Esophagus squamous epithelium (tissue), 5 donors: ENCODE results near the gene WDR49. TPM values are rescaled to one million over a fixed set of nuclear protein-coding genes. Genes with fewer than 3 reads are reported as not detected.

Experiments used
- DNase-seq: peaks from one replicate; lab custom pipeline; 2025; lab: John Stamatoyannopoulos, UW
- H3K27ac ChIP-seq, 4 donors: fragments of 200-600 bp; sonication (generic); one replicate each; pipeline ENCODE4 v1.5.1; 2016 to 2019; ENCODE audit warnings: mild to moderate bottlenecking in 1 of 4
- H3K27me3 ChIP-seq, 4 donors: fragments of 200-600 bp; sonication (generic); 1 replicate in 3 of 4; 2 replicates in 1 of 4; pipeline versions ENCODE4 v1.5.1 to v1.6.0; 2017 to 2021; ENCODE audit warnings: antibody characterized with exemption in 1 of 4
- H3K36me3 ChIP-seq, 3 donors: fragments of 200-600 bp; sonication (generic); one replicate each; pipeline ENCODE4 v1.5.1; 2016 to 2019
- H3K4me1 ChIP-seq, 3 donors: fragments of 200-600 bp; sonication (generic); one replicate each; pipeline ENCODE4 v1.5.1; 2017 to 2019
- H3K4me3 ChIP-seq, 4 donors: fragments of 200-600 bp; sonication (generic); 1 replicate in 3 of 4; 2 replicates in 1 of 4; pipeline ENCODE4 v1.5.1; 2016 to 2019; ENCODE audit warnings: mild to moderate bottlenecking in 2 of 4, moderate library complexity in 1 of 4
- H3K9me3 ChIP-seq, 3 donors: fragments of 200-600 bp; sonication (generic); one replicate each; pipeline ENCODE4 v1.5.1; 2016 to 2019
- POLR2A ChIP-seq, 4 donors: fragments of 450-650 bp; IDR thresholded peaks; one replicate each; pipeline ENCODE4 v1.6.1; 2017; ENCODE audit warnings: antibody characterized with exemption in 4 of 4, mild to moderate bottlenecking in 4 of 4, moderate library complexity in 3 of 4
- WGBS, 2 donors: methylation state at CpG; one replicate each; pipeline ENCODE4 v1.1.5; 2018; 5-methylcytosine and 5-hydroxymethylcytosine counted together
- intact Hi-C: fragments of 100-400 bp; cut with DNase I; formaldehyde crosslinking; loops from one replicate; pipeline ENCODE4 v1.15.0; 2022
- total RNA-seq, 4 donors: library from RNA; depleted of rRNA; stranded (reverse); fragments of >200 nt; gene quantifications; one replicate each; pipeline ENCODE4 v1.1.0, GENCODE V29; 2016
- TF ChIP-seq, protein P1 (sequence below), 6 experiments: fragments of 450-650 bp in 4 of 6; fragments of 200-600 bp in 2 of 6; sonication (generic) in 2 of 6; IDR thresholded peaks; one replicate each; pipeline ENCODE4 v1.5.1; 2016 to 2019; ENCODE audit warnings: antibody characterized with exemption in 6 of 6, mild to moderate bottlenecking in 4 of 6, moderate library complexity in 4 of 6
- donor health status: DM: yes; HTN: yes; CAD: no.

Gene WDR49
- total RNA-seq, 4 donors from 2014 or later, result 1.9 to 9.5 (median 7.4) TPM; not detected in 1

DNA sequence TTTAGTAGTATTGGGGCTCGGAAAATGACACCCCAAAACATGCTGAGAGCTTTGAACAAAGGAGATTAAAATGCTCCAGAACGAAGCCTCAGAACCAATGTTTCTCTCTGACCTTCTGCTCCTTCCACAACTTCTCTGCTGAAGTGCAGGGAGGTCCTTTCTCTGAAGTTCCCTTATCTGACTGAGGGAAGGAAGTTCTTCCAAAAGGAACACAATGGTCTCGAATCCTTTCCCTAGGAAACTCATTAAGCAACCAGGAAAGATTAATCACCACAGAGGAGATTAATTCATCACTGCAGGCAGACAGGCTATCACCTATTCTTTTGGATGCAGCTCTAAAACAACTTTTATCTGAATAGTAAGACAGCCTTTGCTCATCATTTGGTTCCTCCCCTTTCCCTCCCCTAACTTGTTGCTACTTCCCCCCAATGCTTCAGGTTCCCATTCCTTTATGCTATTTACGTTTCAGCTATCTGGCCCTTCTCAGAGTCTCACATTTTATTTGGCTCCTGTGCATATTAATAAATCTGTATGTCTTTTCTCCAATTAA, 18.2 kb upstream of the WDR49 start:
- no peak overlapping the region for H3K27ac ChIP-seq
- no peak overlapping the region for H3K4me3 ChIP-seq
- peaks cover 0 to 22% (median 17%) of the 10 kb centered on the region in 3 donors for H3K9me3 ChIP-seq
- DNase-seq, result no peak
- peaks cover 0 to 54% (median 0%) of the 10 kb centered on the region in 3 donors for H3K36me3 ChIP-seq
- 75 to 80% methylated on average over 4 of the region's 4 CpGs for WGBS, 2 donors
- no peaks in the 10 kb centered on the region for H3K27me3 ChIP-seq
- no peaks in the 10 kb centered on the region for H3K4me1 ChIP-seq
- TF ChIP-seq POLR2A (IDR thresholded peaks at IDR 0.05), result no peak
- TF ChIP-seq, protein P1, sequence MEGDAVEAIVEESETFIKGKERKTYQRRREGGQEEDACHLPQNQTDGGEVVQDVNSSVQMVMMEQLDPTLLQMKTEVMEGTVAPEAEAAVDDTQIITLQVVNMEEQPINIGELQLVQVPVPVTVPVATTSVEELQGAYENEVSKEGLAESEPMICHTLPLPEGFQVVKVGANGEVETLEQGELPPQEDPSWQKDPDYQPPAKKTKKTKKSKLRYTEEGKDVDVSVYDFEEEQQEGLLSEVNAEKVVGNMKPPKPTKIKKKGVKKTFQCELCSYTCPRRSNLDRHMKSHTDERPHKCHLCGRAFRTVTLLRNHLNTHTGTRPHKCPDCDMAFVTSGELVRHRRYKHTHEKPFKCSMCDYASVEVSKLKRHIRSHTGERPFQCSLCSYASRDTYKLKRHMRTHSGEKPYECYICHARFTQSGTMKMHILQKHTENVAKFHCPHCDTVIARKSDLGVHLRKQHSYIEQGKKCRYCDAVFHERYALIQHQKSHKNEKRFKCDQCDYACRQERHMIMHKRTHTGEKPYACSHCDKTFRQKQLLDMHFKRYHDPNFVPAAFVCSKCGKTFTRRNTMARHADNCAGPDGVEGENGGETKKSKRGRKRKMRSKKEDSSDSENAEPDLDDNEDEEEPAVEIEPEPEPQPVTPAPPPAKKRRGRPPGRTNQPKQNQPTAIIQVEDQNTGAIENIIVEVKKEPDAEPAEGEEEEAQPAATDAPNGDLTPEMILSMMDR (IDR thresholded peaks at IDR 0.05), result no peak
- intact Hi-C loops, result no loop called here

DNA sequence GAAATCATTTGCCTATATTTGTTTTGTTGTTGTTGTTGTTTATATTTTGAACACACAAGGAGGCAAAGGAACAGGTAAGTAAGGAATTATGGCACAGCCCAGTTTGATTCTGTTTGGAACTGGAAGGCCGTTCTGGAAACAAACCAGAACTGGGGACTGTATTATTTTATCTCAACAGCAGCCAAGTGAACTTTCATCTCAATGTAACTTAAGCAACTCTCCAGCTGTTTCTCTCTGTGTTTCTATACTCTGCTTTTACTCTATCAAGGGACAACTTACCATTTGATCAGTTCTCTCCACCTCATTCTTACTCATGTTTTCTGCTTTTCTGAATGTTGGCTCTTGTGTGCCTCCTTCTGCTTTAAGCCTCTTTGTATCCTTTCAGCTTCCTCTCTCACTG, 16.0 kb upstream of the WDR49 start:
- no peak overlapping the region for H3K4me3 ChIP-seq
- TF ChIP-seq, protein P1 (IDR thresholded peaks at IDR 0.05), result no peak
- no peak for TF ChIP-seq POLR2A (IDR thresholded peaks at IDR 0.05)
- no peaks in the 10 kb centered on the region for H3K4me1 ChIP-seq
- no peaks in the 10 kb centered on the region for H3K27me3 ChIP-seq
- WGBS, 2 donors, result 76 to 100% methylated on average over 1 of the region's 1 CpG
- no peak for DNase-seq
- peaks cover 0 to 31% (median 0%) of the 10 kb centered on the region in 3 donors for H3K36me3 ChIP-seq
- intact Hi-C loops, result no loop called here
- H3K27ac ChIP-seq, result no peak overlapping the region
- H3K9me3 ChIP-seq, result no peaks in the 10 kb centered on the region

DNA sequence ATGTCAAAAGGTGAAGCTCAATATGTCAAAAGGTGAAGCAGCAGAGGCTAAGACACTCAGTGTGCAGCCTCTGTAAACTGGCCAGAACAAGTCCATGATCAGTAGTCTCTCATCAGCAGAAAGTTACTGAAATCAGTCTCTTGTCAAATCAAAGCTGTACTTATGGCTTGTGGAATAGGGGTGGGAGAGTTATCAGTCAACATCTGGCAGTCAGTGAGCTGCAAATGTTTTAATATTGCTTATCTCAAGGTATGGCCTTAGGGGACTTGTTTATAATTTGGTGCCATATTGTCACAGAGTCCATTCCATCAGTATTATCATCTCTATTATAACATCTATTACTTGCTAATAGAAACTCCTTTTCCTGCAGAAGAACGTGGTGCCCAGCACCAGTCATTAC, 14.9 kb upstream of the WDR49 start:
- WGBS, 2 donors, result 91 to 92% methylated on average over 1 of the region's 1 CpG
- TF ChIP-seq, protein P1 (IDR thresholded peaks at IDR 0.05), result no peak
- no peak for TF ChIP-seq POLR2A (IDR thresholded peaks at IDR 0.05)
- H3K4me1 ChIP-seq, result no peaks in the 10 kb centered on the region
- no peak for DNase-seq
- peaks cover 0 to 21% (median 0%) of the 10 kb centered on the region in 3 donors for H3K36me3 ChIP-seq
- no peak overlapping the region for H3K27ac ChIP-seq
- intact Hi-C loops, result no loop called here
- H3K27me3 ChIP-seq, result no peaks in the 10 kb centered on the region
- H3K4me3 ChIP-seq, result no peak overlapping the region
- no peaks in the 10 kb centered on the region for H3K9me3 ChIP-seq

DNA sequence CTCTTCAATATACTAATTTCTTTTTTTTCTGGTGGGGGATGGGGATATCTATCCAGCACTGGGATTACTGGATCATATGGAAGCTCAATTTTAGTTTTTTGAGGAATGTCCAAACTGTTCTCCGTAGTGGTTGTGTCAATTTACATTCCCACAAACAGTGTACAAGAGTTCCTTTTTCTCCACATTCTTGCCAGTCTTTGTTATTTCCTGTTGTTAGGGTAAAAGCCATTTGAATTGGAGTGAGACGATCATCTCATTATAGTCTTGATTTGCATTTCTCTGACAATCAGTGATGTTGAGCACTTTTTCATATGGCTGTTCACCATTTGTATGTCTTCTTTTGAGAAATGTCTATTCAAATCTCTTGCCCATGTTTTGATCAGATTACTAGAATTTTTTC, 12.8 kb upstream of the WDR49 start:
- Histone ChIP-seq H3K36me3 (peaks cover 0 to 5% (median 0%) of the 10 kb centered on the region in 3 donors), H3K4me3 (no peak overlapping the region), H3K27me3 (no peaks in the 10 kb centered on the region), H3K4me1 (no peaks in the 10 kb centered on the region), H3K27ac (no peak overlapping the region), H3K9me3 (no peaks in the 10 kb centered on the region)
- 75 to 77% methylated on average over 2 of the region's 2 CpGs for WGBS, 2 donors
- intact Hi-C loops, result no loop called here
- no peak for DNase-seq
- TF ChIP-seq, protein P1 (IDR thresholded peaks at IDR 0.05), result no peak
- no peak for TF ChIP-seq POLR2A (IDR thresholded peaks at IDR 0.05)

DNA sequence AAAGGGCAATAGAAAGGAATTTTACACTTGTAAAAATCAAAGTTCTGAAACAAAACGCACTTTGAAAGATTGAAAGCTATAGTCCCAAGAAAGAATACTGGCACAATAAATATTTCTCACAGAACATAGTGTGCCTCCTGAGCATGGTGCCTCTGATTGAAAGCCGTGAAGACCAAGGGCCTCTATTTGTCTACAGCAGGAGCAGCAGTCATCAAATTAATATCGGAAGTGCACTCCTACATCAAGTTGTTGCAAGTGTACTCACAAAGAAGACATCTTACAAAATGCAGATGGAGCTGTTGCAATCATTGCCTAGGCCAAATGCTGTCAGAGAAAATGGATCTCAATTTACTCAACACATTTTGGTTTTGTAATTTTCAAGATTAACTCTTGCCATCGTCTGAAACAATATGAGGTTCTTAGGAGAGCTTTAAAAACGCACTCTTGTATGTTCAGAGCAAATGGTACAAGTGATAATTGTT, 9.2 kb upstream of the WDR49 start:
- Histone ChIP-seq H3K4me1 (no peaks in the 10 kb centered on the region), H3K4me3 (no peak overlapping the region), H3K9me3 (no peaks in the 10 kb centered on the region), H3K27me3 (no peaks in the 10 kb centered on the region), H3K36me3 (no peaks in the 10 kb centered on the region), H3K27ac (no peak overlapping the region)
- intact Hi-C loops, result no loop called here
- TF ChIP-seq, protein P1 (IDR thresholded peaks at IDR 0.05), result no peak
- no peak for TF ChIP-seq POLR2A (IDR thresholded peaks at IDR 0.05)
- WGBS, 2 donors, result 82 to 85% methylated on average over 5 of the region's 5 CpGs
- no peak for DNase-seq
